ENCODE data around the gene FRMD3.

Gene FRMD3

DNA sequence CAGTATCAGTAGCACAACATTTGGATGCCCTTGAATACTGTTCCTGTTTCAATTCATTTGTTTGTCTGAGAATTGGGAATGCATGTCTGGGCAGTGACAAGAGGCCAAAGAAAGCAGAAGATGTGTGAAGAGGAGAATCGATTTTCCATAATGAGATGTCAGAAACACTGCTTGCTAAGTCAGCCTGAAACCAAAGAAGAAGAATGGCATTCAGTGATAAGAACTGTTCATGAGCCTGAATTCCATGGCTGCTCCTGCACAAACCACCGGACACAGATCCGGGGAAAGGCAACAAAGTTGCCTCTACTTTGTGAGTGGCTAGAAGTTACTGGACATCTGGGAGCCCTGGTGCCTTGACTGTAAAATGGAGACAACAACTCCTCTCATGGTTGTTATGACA is 268.1 kb downstream of the FRMD3 start:
- DNase-seq: no peak

DNA sequence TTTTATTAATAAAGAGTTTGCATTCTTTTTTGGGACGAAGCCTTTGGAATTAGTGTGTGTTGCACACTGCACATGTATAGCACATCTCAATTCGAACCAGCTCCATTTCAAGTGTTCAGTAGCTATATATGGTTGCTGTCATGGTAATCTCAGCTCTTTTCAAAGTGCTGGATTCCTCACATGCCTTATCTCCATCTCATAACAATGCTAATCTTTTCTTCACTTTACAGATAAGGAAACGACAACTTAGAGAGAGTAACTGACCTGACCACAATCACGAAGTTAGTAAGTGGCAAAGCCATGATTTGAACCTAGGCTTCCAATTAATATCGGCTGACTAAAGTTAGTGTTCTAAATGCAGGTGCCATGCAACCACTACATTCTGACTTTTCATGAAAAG is 270.5 kb downstream of the FRMD3 start:
- DNase-seq: no peak

DNA sequence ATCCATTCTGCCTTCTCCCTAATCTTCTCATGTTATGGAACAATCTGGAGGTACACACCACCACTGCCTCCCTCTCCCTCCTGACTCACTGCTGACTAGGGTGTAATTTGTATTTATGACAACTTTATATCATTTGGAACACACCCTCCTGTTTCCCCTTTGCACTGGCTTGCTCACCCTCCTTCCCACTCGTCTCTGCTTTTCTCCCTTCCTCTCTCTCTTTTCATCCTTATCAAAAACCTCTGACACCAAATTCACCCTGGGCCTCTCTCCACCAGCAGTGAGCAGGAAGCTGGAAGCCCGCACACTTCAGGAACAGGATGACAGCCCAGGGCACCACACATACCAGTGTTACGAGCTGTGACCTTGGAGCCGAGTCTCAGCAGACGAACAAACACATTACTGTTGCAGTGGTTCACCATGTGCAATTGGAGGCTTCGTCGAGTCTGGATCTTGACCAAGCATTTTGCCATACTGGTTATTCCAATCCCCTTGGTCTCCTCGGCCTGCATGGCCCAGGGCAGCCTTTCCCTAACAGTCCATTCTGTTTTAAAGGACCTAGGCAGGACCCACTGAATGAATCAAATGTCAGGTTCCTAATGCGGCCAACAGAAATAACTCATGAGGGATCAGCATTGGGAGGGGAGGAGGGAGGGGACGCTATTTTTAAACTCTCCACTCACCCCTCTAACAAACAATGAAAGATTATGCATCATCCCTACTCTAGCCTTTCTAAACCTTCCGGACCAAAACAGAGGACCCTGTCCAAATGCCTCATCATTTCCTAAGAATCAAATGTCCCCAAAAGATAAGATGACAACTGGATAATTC is 271.3 kb downstream of the FRMD3 start:
- DNase-seq: no peak

DNA sequence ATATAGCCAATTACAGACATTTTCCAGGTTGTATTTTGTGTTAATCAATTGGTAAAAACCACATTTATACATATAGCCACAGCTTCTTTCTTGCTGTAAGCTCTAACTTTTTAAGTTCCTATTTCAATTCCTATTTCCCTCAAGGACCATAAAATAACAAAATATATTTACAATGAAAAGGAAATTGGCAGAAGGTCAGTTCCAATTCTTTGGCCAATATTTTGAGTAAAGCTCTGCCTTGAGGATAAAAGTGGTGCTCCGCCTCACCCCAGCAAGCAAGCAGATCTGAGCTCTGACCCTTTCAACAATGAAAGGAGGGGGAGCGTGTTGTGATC is 271.9 kb downstream of the FRMD3 start:
- DNase-seq: no peak

DNA sequence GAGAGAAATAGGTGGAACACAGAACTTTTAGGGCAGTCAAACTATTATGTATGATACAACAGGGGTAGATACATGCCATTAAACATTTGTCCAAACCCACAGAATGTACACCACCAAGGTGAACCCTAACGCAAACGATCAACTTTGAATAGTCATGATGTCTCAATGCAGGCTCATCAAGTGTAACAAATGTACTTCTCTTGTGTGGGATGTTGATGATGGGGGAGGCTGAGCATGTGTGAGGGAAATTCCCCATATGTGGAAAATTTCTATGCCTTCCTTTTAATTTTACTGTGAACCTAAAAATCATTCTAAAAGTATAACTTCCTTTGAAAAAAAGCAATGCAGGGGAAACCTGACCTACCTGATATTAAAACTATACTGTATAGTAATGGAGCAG is 273.9 kb downstream of the FRMD3 start:
- no peak for DNase-seq

DNA sequence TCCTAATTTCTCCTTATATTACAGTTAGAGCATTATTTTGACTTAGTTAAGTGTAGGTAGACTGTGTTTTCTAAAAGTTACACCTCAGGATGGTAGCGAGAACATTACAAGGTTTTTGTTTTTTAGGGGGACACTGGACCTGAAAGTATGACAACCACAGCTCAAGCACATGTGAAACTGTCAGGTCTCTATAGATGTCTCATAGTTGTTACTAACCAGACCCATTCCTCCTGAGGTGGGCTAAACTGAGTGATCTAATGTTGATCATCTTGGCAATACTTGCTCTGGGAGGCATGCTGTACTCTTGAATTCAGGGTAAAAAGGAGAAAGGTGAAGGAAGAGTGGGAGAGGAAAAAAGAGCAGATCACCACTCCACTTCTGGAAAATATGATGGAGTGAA is 278.6 kb downstream of the FRMD3 start:
- no peak for DNase-seq

DNA sequence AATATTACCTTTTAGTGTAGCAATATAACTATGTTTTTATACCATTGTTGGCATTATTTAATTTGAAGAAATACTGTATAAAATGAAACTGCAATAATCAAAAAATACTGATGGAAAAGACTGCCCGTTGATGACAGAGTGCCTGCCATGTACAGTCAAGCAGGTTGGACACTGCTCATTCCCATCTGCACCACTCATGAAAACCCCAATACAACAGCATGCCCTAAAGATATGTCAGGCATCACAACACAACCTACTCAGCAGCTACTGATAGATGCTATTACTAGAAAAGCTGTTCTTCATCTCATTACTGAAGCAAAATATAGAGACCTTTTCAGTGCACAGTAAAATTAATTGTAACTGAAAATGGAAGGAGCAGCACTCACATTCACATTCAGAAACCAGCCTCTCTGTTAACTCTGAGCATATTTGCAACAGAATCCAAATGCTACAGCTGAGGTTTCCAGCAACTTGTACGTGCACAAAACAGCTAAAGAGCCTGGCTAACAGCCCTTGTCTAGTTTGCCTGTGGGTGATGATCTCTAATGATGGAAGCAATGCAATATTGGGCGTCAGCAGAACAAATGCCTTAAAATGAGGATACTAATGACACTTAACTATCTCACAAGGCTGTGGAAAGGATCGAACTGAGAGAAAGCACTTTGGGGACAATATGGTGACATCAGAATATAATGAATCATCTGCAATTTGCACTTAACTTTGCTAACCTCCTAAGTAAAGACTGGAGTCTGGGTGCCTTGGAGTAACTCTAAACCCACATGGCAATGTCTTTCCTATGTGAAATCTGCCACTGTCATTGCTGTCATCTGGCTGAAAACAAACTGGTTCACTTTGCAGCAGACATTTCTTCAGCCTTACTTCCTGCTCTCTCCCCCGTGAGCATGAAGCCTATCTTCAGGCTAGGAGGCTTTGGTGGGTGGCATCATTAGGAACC is 280.0 kb downstream of the FRMD3 start:
- no peak for DNase-seq

DNA sequence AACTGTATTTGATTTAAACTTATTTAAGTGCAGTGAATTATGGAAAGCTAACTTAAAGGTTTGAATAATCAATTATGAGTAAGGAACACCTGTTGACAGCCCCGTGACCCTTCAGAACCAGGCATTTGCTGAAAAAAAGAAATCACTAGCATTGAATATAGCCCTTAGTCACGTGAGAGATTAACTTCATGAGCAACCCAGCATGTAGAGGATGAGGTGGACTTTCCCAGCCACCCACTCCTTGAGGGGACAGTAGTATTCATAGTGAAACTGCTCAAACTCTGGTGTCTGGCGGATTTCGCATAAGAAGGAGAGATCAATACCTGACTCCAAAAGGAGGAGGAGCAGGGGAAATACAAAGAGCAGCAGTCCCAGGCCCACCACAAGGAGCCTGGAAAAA is 290.5 kb downstream of the FRMD3 start:
- no peak for DNase-seq

DNA sequence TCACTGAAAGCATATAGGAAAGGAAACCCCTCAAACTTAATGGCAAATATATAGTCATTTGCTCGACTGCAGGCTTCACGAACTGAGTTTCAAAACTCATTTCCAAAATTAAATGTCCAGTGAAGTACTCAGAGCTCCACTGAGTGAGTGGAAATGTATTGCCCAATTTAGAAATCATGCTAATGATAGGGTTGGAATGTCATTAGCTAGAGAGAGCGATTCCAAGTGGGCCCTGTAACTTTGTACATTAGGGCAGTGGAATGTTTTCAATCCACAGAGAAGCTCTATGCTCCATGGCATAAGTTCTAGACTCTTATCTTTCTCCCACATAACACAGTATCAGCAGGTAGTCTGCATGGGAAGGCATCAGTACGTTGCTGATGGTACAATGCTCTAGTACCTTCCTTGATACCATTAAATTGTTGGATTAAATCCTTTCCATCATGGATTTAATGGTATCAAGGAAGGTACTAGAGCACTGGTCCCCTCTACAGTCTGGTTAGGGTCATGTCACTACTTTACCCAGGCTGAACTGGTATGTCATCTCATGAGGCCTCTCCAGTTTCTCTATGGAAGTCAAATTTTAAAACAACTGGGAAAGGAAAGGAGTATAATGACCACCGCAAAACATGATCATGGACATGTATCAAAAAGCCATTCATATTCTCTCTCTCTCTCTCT is 292.1 kb downstream of the FRMD3 start:
- DNase-seq: no peak

DNA sequence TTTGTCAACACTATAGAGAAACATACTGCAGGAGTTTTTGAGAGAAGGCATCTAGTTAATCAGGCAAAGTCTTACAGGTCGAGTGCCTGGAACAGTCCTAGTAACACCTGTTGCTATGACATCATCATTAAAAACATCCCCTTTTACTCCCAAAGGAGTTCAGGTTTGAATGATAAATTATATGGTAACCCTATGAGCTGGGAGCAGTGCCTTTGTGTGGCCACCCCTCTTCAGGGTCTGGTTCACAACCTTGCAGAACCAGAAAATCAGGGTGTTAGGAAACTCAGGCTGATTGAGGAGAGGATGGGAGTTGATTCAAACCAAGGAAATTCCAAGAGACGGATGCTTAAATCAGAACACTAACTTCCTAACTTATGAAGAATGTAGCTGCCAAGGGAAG is 296.1 kb downstream of the FRMD3 start:
- DNase-seq: no peak

DNA sequence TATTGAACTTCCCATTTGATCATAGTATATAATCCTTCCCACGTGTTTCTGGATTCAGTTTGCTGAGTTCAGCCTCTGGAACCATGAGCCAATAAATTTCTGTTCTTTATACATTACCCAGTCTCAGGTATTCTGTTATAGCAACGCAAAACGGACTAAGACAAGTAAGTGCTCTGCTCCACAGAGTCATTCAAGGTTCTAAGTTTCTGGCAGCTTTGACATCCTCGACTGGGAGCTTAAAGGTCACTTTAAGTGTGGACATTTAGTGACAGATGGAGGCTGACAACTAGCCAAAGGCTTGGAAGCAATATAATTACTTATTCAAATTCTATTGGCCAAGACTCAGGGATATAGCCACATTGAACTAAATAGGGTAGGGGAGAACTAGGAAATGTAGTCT is 297.5 kb downstream of the FRMD3 start:
- DNase-seq: no peak

DNA sequence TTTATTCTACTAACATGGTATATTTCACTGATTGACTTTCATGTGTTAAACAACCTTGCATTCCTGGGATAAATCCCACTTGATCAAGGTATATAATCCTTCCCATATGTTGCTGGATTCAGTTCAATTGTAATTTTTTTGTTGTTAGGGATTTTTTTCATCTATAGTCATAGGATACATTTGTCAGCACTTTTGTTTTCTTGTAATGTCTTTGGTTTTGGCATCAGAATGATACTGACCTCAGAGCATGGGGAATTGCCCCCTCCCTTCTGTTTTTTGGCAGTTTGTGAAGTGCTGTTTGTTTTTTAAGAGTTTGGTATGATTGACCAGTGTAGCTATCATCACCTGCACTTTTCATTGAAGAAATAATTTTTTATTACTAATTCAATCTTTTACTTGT is 298.5 kb downstream of the FRMD3 start:
- DNase-seq: no peak

DNA sequence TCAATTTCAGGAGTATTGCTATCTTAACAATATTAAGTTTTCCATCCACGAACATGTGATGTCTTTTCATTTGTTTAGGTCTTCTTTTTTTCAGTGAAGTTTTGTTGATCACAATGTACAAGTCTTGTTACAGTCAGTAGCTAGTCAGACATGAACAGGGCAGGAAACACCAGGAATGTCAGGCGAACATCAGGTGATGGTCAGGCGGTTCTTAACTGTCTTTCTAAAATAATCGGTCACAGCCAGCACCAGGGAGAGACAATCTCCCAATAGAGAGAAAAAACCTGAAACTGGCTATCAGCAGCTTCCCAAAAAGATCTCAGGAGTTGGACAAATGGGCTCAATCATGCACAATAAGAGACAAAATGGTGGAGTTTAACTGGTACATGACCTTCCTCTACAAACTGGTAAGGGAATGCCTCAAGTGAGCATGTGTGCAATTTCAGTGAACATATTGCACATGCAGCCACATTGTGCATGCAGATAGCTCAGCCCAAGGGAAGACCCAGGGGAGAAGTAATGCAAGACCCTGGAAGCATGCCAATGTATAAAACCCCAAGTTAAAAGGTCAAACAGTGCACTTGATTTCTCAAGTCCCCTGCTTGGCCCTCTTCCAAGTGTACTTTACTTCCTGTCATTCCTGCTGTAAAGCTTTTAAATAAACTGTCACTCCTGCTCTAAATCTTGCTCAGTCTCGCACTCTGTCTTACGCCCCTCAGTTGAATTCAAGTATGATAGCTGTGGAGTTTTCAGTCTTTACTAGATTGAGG is 299.1 kb downstream of the FRMD3 start:
- peak; percentile 34 for DNase-seq

DNA sequence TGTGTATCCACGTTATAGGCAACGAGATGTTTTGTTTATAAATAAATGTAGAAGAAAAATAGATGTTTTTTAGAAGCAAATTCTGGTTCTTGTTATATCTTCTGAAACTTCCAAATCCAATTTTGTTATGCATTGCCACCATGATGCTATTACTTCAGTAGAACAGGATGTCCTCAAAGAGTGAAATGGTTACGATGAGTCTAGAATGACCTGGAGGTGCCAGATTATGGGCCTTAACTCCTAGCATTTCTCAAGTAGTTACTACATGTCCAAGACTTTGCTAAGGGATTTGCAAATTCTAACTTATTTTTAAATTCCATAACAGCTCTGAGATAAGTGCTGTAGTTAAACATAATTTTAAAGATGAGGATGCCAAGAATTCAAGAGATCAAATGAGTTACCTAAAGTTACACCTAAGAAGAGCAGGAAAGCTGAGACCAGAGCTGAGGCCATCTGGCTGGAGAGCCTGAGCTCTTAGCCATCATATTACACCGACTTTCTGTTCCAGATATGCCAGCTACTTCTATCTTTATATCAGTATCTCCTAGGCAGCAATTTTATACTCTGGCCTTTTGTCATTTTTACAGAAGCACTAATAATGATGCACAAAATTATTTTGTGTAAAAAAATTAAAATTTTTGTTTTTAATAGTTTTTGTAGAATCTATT is 302.0 kb downstream of the FRMD3 start:
- no peak for DNase-seq

DNA sequence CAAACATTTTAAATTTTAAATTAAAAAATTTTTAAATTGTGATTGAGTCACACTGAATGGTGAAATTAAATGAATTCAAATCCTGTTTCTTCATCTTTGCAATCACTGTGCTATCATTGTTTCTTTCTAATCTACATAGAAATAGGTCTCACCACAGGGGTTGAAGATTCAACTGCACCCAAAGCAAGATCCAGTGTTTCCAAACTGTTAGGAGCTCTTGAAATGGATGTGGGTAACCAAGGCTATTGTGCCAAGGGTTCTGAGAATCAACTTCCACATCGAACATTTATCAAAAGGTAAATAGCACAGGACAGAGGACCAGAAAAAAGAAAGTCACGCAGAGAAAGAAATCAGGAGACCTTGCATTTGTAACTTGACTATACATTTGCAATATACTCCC is 302.7 kb downstream of the FRMD3 start:
- DNase-seq: no peak

DNA sequence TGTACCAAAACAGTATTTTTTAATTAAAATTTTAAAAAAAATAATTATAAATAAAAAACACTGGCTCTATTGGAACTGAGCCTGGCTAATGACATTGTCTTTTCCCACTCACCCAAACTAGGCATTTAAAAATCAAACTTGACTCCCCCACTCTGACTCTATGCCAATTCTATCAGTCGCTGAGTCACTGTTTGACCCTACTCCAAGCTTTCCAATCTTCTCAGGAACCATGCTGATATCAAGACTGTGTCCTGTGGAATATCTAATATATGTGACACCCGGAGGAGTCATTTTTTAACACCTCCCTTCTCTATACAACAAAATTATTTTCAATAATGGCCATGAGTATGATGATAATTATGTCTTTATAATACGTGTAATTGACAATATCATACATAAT is 303.7 kb downstream of the FRMD3 start:
- DNase-seq: no peak

DNA sequence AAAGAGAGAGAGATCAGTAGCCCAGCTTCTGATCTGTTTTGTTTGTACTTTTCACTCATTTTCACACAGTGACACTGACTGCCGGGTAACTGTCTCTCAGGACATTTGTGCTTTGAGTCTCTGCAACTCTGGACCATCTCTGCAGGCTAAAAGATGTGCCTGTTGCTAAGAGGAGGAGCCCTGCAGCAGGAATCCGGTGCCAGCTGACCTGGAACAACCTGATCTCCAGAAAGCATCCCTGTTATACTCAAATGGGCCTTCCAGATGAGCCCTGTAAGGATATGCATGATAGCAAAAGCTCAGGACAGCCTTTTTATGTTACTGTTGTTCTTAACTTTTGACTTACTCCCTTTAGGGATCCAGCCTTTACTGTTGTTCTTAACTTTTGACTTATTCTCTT is 304.6 kb downstream of the FRMD3 start:
- no peak for DNase-seq

DNA sequence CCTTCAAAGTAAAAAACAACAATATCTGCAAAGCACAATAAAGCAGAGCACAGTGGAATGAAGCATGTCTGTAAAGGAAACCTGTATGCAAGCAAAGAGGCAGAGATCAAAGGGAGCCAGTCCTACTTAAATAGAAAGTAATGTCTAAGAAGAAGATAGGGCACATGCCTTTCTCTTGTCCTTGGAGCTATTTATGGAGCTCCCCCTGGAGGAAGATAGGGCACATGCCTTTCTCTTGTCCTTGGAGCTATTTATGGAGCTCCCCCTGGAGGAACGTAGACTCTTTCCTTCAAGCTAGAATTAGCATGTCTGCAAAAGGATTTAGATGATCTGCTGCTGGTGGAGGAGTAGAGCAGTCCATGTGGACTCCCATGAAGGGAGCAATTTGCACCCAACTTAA is 307.2 kb downstream of the FRMD3 start:
- DNase-seq: no peak

DNA sequence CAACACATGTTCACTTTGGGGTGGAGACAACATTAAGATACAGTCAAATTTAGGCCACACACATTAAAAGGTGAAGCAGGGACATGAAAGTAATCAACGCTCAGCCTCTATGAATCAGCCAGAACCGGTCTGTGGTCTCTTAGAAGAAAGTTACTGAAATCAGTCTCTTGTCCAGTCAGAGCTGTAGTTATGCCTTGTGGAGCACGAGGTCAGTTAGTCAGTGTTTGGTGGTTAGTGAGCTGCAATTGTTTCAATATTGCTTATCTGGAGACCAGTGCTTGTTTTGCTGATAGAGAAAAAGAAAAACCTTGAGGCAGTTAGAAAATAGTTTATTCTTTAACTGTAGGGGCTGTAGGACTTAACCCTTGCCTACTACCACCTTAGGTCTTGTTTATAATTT is 317.5 kb downstream of the FRMD3 start:
- DNase-seq: no peak

DNA sequence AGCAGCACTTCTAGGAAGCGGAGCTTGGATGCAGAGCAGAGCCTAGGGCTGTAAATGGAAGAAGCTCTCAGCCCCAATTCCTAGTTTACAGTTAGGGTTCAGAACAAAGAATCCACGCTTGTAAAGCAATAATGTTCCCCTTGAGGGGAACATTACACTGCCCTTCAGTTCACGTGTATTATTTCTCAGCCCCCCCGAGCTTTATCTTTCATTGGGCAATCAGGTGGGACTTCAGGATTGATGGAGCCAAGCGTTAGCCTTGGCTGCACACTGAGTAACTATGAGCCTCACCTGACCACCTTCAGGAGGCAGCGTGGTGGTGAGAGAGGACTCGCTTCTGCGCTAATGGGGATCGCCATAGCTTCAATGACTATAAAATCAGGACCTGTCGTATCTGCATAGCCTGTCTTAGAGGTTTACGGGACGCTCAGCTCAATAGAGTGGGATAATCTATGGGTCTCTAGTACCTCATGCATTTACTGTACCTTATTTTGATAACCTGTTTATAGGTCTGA is 318.2 kb downstream of the FRMD3 start:
- DNase-seq: no peak

DNA sequence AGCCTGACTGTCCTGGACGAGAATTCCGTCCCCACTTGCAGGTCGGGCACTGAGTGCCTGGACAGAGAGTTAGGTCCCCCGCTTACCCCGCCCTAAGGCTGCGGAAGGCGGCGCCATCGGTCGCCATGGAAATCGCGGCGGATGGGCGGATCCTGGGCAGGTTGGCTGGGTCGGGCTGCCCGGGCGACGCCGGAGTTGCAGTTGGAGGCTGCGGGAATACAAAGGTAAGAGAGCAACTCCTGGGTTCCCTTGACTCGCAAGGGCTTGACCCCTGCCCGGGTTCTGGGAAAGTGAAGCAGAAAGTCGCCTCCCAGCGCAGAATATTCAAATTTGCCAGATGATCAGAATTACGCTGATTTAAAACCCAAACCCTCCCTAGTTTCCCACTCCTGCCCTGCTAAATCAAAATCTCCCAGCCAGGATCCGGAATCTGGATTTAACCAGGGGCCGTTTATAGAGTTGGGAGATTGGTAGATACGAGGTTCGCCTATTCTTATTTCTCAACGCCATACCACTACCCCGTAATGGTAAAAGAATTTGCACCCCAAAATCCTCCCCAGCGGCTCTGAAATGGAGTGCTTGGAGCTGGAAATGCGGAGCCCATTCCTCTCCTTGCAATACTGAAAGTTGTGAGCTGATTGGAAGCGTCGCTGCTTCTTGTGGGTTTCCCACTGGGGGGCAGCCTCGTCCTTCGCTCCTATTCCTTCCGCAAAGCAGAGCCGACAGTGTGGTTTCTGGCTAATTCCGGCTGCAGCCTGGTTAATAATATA is 318.9 kb downstream of the FRMD3 start:
- DNase-seq: no peak
